Motor neuron (in vitro differentiated cells): Measurements from ENCODE around the gene BAIAP3. TPM values are rescaled to one million over a fixed set of nuclear protein-coding genes. Genes with fewer than 3 reads are reported as not detected.

Source experiments
- ATAC-seq, 8 experiments: fragments of 200-7000 bp; cut with Tn5 transposase; replicated peaks in 6 of 8; 2 replicates each; pipeline ENCODE4 v1.8.0; 2021; ENCODE audit warnings: mild to moderate bottlenecking in 8 of 8, moderate library complexity in 8 of 8
- H3K27ac ChIP-seq, 2 donors: fragments of 250-450 bp; sonication (Bioruptor Pico); 2 replicates each; pipeline ENCODE4 v1.9.0; 2021; ENCODE audit warnings: antibody characterized with exemption in 2 of 2, mild to moderate bottlenecking in 2 of 2, moderate library complexity in 1 of 2
- H3K4me1 ChIP-seq, 2 donors: fragments of 250-450 bp; sonication (Bioruptor Pico); replicated peaks in 1 of 2; 2 replicates each; pipeline ENCODE4 v1.6.1; 2021; ENCODE audit warnings: antibody characterized with exemption in 2 of 2, mild to moderate bottlenecking in 2 of 2, moderate library complexity in 1 of 2
- H3K4me3 ChIP-seq, 5 donors: fragments of 250-450 bp; sonication (Bioruptor Pico); 2 replicates each; pipeline ENCODE4 v1.9.0; 2021; ENCODE audit warnings: antibody characterized with exemption in 5 of 5, mild to moderate bottlenecking in 5 of 5, moderate library complexity in 4 of 5
- WGBS, 10 experiments: fragments of 450-650 bp; shearing (Covaris generic); methylation state at CpG; one replicate each; pipeline ENCODE4 v1.0.0; 2022; 5-methylcytosine and 5-hydroxymethylcytosine counted together
- in situ Hi-C, 9 experiments: fragments of 400-800 bp; cut with MboI; loops; one replicate each; pipeline ENCODE4 v1.15.0; 2021; ENCODE audit warnings: low sequenced_read_pairs in 9 of 9, low pct_unique_long_range_greater_than_20kb in 2 of 9; ENCODE audit not compliant: unreplicated experiment in 9 of 9
- total RNA-seq, 8 experiments: library from RNA; unstranded; fragments of 300-600 nt; gene quantifications; 2 replicates each; pipeline versions ENCODE4 v1.2.3 to v1.2.4, GENCODE V29; 2022

The BAIAP3 gene
- total RNA-seq, 8 experiments from 2014 or later, result 0.40 to 85.8 (median 4.7) TPM

DNA sequence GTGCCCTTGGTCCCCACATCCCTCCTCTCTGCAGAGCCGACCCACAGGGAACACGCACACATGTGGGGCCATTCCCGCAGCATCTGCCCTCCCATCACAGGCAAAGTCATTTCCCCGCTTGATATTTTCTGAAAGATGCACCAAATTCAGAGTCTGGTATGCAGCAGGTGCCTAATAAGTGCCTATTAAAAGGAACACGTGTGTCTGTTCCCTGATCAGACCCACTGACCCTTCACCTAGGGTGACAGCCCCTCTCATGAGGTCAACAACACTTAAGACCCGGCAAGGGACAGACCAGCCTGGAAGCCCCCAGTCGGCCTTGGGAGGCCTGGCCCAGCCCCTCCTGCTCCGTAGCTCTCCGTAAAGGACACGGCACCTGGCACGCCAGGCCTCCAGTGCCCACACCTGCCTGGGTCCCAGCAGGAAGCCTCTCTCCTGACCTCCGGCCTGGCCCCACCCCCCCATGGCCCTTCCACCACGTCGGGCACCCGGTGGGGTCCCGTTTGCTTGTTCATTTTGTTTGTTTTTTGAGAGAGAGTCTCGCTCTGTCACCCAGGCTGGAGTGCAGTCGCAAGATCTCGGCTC is 61.0 kb downstream of the BAIAP3 start:
- in situ Hi-C loops, result no loop called here
- Histone ChIP-seq H3K4me3 (no peak overlapping the region), H3K4me1 (no peaks in the 10 kb centered on the region), H3K27ac (no peak overlapping the region)
- 86 to 100% (median 100%) methylated on average over 2 to 7 of the region's 19 CpGs; no CpG with 5 or more reads in 5 of the 10 experiments for WGBS, 10 experiments
- no peak for ATAC-seq

DNA sequence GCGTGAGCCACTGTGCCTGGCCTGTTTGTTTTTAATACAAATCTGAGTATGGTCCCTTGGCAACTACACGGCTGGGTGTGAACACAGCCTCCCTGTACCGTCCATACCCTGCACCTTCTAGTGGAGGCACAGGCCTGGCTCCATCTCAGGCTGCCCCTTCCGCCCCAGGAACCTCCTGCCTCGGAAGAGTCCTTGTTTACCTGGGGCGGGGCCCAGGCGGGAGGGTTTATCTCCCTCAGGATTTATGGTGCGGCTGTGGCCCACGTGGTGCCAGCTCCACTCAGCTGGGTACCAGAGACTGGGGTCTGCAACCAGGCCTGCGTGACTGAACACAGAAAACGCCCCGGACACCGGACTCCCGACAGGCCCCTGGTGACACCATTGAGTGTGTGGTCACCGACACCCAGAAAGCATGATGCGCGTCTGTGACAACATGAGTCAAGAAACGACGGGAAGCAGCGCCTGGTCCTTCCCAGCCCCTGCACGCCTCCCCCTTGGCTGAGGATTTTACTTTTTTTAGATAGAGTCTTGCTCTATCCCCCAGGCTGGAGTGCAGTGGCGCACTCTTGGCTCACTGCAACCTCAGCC is 62.1 kb downstream of the BAIAP3 start:
- no peak overlapping the region for H3K27ac ChIP-seq
- no peak overlapping the region for H3K4me3 ChIP-seq
- 78 to 98% (median 88%) methylated on average over 1 to 8 of the region's 22 CpGs; no CpG with 5 or more reads in 3 of the 10 experiments for WGBS, 10 experiments
- no peak for ATAC-seq
- in situ Hi-C loops, result no loop called here
- H3K4me1 ChIP-seq, result no peaks in the 10 kb centered on the region

DNA sequence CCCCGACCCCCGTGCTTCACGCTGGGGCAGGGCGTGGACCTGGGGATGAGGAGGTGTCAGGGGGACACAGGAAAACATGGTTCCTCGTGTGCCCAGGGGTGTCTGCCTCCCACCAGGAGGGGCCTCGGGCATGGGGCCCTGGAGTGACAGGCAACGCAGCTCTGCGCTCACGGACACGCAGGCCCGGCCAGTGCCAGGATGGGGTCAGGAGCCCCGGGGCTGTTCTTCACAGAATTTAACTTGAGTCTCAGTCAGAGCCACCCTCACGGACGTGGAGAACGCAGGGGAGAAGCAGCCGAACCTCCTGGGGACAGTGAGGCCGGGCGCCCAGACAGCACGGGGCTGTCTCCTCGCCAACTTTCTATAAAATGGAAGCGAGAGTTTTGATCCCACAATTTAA is 64.3 kb downstream of the BAIAP3 start:
- no peak overlapping the region for H3K4me3 ChIP-seq
- ATAC-seq, result no peak
- H3K4me1 ChIP-seq, result no peaks in the 10 kb centered on the region
- no peak overlapping the region for H3K27ac ChIP-seq
- in situ Hi-C loops, result no loop called here
- 73 to 100% (median 97%) methylated on average over 1 to 7 of the region's 21 CpGs; no CpG with 5 or more reads in 3 of the 10 experiments for WGBS, 10 experiments

DNA sequence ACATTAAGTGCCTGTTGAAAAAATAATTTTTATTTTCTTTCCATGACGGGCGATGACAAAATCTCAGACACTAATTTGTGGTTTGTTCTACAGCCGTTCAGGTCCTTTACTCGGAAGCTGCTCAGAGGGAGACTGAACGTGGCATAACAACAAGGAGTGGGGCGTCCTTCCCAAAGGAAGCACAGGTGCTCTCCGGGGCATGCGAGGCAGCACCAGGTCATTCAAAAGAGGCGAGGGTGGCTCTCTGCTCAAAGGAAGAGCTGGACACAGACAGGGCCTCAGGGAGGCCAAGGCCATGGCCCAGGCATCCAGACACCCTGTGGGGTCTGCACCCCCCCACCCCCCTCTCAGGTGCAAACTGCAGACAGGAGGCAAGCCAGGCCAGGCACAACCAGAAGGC is 64.9 kb downstream of the BAIAP3 start:
- in situ Hi-C loops, result no loop called here
- WGBS, 10 experiments, result 83 to 100% (median 86%) methylated on average over 1 to 8 of the region's 9 CpGs; no CpG with 5 or more reads in 3 of the 10 experiments
- H3K4me1 ChIP-seq, result no peaks in the 10 kb centered on the region
- ATAC-seq, result no peak
- H3K4me3 ChIP-seq, result no peak overlapping the region
- H3K27ac ChIP-seq, result no peak overlapping the region

Other genes starting within 250 kb of the BAIAP3 start
- under 1 TPM in 2 of 8 experiments, not detected in 6; 0.08 to 0.28 TPM for gene C1QTNF8, start 237.4 kb upstream of the BAIAP3 start, total RNA-seq
- 10 to 100 TPM in 5 of 8 experiments, under 1 TPM in 2, not detected in 1; 0.36 to 30.6 (median 20.9) TPM for gene CACNA1H, start 180.5 kb upstream of the BAIAP3 start, total RNA-seq
- gene TPSG1, start 108.4 kb upstream of the BAIAP3 start, total RNA-seq, result 1 to 10 TPM in 1 of 8 experiments, under 1 TPM in 2, not detected in 5; 0.11 to 1.1 (median 0.52) TPM
- under 1 TPM in 3 of 8 experiments, not detected in 5; 0.25 to 0.62 (median 0.51) TPM for gene TPSB2, start 103.5 kb upstream of the BAIAP3 start, total RNA-seq
- under 1 TPM in 4 of 8 experiments, not detected in 4; 0.31 to 0.81 (median 0.46) TPM for gene TPSAB1, start 92.9 kb upstream of the BAIAP3 start, total RNA-seq
- under 1 TPM in 3 of 8 experiments, not detected in 5; 0.14 to 0.28 (median 0.24) TPM for gene TPSD1, start 77.6 kb upstream of the BAIAP3 start, total RNA-seq
- 100 to 1,000 TPM in 3 of 8 experiments, 10 to 100 TPM in 5; 34.9 to 122 (median 59.1) TPM for gene UBE2I, start 24.0 kb upstream of the BAIAP3 start, total RNA-seq
- gene TSR3, start 18.2 kb downstream of the BAIAP3 start, total RNA-seq, result 10 to 100 TPM; 26.5 to 63.6 (median 39.8) TPM
- 10 to 100 TPM; 13.4 to 90.4 (median 32.8) TPM for gene GNPTG, start 18.3 kb downstream of the BAIAP3 start, total RNA-seq
- gene UNKL, start 81.1 kb downstream of the BAIAP3 start, total RNA-seq, result 10 to 100 TPM in 3 of 8 experiments, 1 to 10 TPM in 5; 4.0 to 34.7 (median 8.5) TPM
- gene UQCC4, start 87.1 kb downstream of the BAIAP3 start, total RNA-seq, result 10 to 100 TPM; 15.7 to 24.9 (median 20.5) TPM
- 1 to 10 TPM in 1 of 8 experiments, under 1 TPM in 3, not detected in 4; 0.29 to 1.2 (median 0.46) TPM for gene PERCC1, start 97.4 kb downstream of the BAIAP3 start, total RNA-seq
- gene CCDC154, start 110.9 kb downstream of the BAIAP3 start, total RNA-seq, result 1 to 10 TPM in 3 of 8 experiments, under 1 TPM in 5; 0.13 to 1.4 (median 0.64) TPM
- 10 to 100 TPM; 10.0 to 58.5 (median 27.4) TPM for gene CLCN7, start 141.4 kb downstream of the BAIAP3 start, total RNA-seq
- gene PTX4, start 155.3 kb downstream of the BAIAP3 start, total RNA-seq, result under 1 TPM in 4 of 8 experiments, not detected in 4; 0.11 to 0.46 (median 0.16) TPM
- 10 to 100 TPM in 7 of 8 experiments, 1 to 10 TPM in 1; 8.1 to 37.8 (median 15.2) TPM for gene TELO2, start 159.7 kb downstream of the BAIAP3 start, total RNA-seq
- 1 to 10 TPM in 3 of 8 experiments, under 1 TPM in 4, not detected in 1; 0.05 to 3.0 (median 0.71) TPM for gene TMEM204, start 200.0 kb downstream of the BAIAP3 start, total RNA-seq